ENCODE measurements around the gene ABCA10. TPM values are rescaled to one million over a fixed set of nuclear protein-coding genes. Genes with fewer than 3 reads are reported as not detected.

The ABCA10 gene
- total RNA-seq, 2 donors from 2014 or later, result not detected

DNA sequence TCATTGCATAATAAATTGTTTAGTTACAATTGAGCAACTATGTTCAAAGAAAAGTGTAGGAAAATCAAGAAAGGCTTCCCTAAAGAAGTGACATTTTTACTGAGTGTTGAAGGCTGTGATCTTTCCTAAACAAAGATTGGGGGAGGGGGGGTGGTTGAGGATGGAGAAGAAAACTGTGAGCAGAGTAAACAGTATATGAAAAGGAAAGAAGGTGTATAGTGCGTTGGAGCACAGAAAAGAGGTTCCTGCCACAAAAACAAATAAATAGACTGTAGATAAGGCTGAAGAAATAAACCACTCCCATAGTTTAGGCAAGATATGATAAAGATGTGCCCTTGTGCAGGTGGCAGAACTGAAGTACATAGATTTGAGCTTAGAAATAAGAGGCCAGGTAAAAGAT lies 8.5 kb downstream of the ABCA10 start:
- Mint-ChIP-seq H3K27me3 (ENCODE audit: insufficient read depth) (no peaks in the 10 kb centered on the region), H3K4me3 (no peak overlapping the region), H3K36me3 (ENCODE audit: low read depth) (no peaks in the 10 kb centered on the region), H3K27ac (no peak overlapping the region), H3K9me3 (no peaks in the 10 kb centered on the region), H3K4me1 (peaks cover 2% of the 10 kb centered on the region)
- H3K27me3 ChIP-seq (ENCODE audit: control insufficient read depth, insufficient read depth, low read length, poor library complexity, severe bottlenecking), result no peaks in the 10 kb centered on the region
- no peak for DNase-seq
- no peaks in the 10 kb centered on the region for H3K9me3 ChIP-seq (ENCODE audit: control insufficient read depth, low read length)
- H3K27ac ChIP-seq (ENCODE audit: low read depth, low read length), result no peak overlapping the region
- WGBS, 2 experiments (ENCODE audit: insufficient coverage in 1 of 2, insufficient read length in 1 of 2), result 100% methylated on average over 1 of the region's 1 CpG; no CpG with 5 or more reads in 1 of the 2 experiments
- no peaks in the 10 kb centered on the region for H3K4me1 ChIP-seq (ENCODE audit: control insufficient read depth, insufficient read depth, low read length)
- no peak overlapping the region for H3K9ac ChIP-seq (ENCODE audit: extremely low read depth, low read length, poor library complexity, severe bottlenecking)
- TF ChIP-seq, protein P1, sequence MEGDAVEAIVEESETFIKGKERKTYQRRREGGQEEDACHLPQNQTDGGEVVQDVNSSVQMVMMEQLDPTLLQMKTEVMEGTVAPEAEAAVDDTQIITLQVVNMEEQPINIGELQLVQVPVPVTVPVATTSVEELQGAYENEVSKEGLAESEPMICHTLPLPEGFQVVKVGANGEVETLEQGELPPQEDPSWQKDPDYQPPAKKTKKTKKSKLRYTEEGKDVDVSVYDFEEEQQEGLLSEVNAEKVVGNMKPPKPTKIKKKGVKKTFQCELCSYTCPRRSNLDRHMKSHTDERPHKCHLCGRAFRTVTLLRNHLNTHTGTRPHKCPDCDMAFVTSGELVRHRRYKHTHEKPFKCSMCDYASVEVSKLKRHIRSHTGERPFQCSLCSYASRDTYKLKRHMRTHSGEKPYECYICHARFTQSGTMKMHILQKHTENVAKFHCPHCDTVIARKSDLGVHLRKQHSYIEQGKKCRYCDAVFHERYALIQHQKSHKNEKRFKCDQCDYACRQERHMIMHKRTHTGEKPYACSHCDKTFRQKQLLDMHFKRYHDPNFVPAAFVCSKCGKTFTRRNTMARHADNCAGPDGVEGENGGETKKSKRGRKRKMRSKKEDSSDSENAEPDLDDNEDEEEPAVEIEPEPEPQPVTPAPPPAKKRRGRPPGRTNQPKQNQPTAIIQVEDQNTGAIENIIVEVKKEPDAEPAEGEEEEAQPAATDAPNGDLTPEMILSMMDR (conservative IDR thresholded peaks at IDR 0.05), result no peak
- H3K36me3 ChIP-seq (ENCODE audit: control insufficient read depth, insufficient read depth, low read length), result no peaks in the 10 kb centered on the region
- no peak overlapping the region for H3K4me3 ChIP-seq (ENCODE audit: low read length)

DNA sequence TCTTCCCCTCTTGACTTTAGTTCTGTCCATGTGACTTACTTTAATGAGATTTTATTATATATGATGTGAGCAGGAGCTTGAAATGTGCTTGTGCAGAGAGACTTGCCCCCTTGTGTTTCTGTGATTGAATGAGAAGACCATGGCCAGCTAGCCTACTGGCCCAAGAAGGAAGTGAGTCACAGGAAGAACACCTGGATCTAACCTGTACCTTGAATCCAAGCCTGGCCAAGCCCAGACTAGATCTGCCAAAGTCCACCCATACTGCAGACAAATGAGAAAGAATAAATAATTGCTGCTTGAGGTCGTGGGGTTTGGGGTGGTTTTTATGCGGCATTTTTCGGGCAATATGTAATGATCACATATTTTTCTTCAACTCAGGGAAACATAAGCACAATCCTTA lies 9.6 kb downstream of the ABCA10 start:
- Mint-ChIP-seq H3K4me3 (no peak overlapping the region), H3K27me3 (ENCODE audit: insufficient read depth) (no peaks in the 10 kb centered on the region), H3K4me1 (peaks cover 2% of the 10 kb centered on the region), H3K36me3 (ENCODE audit: low read depth) (no peaks in the 10 kb centered on the region), H3K9me3 (no peaks in the 10 kb centered on the region), H3K27ac (no peak overlapping the region)
- no peak overlapping the region for H3K9ac ChIP-seq (ENCODE audit: extremely low read depth, low read length, poor library complexity, severe bottlenecking)
- no peaks in the 10 kb centered on the region for H3K36me3 ChIP-seq (ENCODE audit: control insufficient read depth, insufficient read depth, low read length)
- H3K27me3 ChIP-seq (ENCODE audit: control insufficient read depth, insufficient read depth, low read length, poor library complexity, severe bottlenecking), result no peaks in the 10 kb centered on the region
- DNase-seq, result no peak
- H3K9me3 ChIP-seq (ENCODE audit: control insufficient read depth, low read length), result no peaks in the 10 kb centered on the region
- no peaks in the 10 kb centered on the region for H3K4me1 ChIP-seq (ENCODE audit: control insufficient read depth, insufficient read depth, low read length)
- 100% methylated on average over 1 of the region's 3 CpGs; no CpG with 5 or more reads in 1 of the 2 experiments for WGBS, 2 experiments (ENCODE audit: insufficient coverage in 1 of 2, insufficient read length in 1 of 2)
- H3K27ac ChIP-seq (ENCODE audit: low read depth, low read length), result no peak overlapping the region
- TF ChIP-seq, protein P1 (conservative IDR thresholded peaks at IDR 0.05), result no peak
- no peak overlapping the region for H3K4me3 ChIP-seq (ENCODE audit: low read length)

DNA sequence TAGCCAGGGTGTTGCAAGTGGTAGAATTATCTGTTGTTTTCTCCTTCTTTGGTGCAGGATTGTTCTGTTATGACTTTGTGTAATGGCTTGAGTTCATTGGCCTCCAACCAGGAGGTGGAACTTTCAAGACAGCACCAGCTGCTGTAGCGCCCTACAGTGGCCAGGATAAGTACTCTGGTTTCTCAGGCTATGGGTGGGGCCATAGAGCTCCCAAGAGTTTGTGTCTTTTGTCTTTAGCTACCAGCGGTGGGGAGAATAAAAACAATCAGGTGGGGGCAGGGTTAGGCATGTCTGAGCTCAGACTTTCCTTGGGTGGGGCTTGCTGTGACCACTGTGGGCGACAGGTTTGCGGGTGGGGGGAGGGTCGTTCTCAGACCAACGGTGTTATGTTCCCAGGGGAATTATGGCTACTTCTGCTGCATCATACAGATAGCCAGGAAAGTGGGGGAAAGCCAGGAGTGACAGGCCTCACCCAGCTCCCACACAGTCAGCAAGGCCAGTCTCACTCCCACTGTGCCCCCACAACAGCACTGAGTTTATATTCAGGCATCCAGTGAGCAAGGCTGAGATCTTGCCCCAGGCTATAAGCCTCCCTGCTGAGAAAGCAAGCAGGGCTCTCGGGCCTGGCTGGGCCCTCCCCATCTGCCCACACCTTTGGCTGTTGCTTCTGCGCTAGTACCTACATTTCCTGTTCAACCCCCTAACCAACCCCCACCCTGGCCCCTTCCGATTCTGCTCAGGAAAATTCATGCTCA lies 15.4 kb downstream of the ABCA10 start:
- no peak overlapping the region for H3K4me3 ChIP-seq (ENCODE audit: low read length)
- no peaks in the 10 kb centered on the region for H3K4me1 ChIP-seq (ENCODE audit: control insufficient read depth, insufficient read depth, low read length)
- Mint-ChIP-seq H3K27me3 (ENCODE audit: insufficient read depth) (no peaks in the 10 kb centered on the region), H3K9me3 (no peaks in the 10 kb centered on the region), H3K4me1 (no peaks in the 10 kb centered on the region), H3K36me3 (ENCODE audit: low read depth) (no peaks in the 10 kb centered on the region), H3K27ac (no peak overlapping the region), H3K4me3 (no peak overlapping the region)
- no peaks in the 10 kb centered on the region for H3K36me3 ChIP-seq (ENCODE audit: control insufficient read depth, insufficient read depth, low read length)
- H3K27me3 ChIP-seq (ENCODE audit: control insufficient read depth, insufficient read depth, low read length, poor library complexity, severe bottlenecking), result no peaks in the 10 kb centered on the region
- no peak overlapping the region for H3K9ac ChIP-seq (ENCODE audit: extremely low read depth, low read length, poor library complexity, severe bottlenecking)
- H3K9me3 ChIP-seq (ENCODE audit: control insufficient read depth, low read length), result no peaks in the 10 kb centered on the region
- TF ChIP-seq, protein P1 (conservative IDR thresholded peaks at IDR 0.05), result peak; percentile 38
- H3K27ac ChIP-seq (ENCODE audit: low read depth, low read length), result no peak overlapping the region
- WGBS, 2 experiments (ENCODE audit: insufficient coverage in 1 of 2, insufficient read length in 1 of 2), result 79 to 100% methylated on average over 1 to 9 of the region's 9 CpGs
- DNase-seq, result peak; percentile 76

Data from endodermal cell (in vitro differentiated cells).